HG03280 (cell line): ENCODE results near the gene CLPTM1L.

Experiments used
- ATAC-seq: cut with Tn5 transposase; IDR thresholded peaks from one replicate; pipeline ENCODE4 v1.9.1; 2021; ENCODE audit warnings: mild to moderate bottlenecking, moderate library complexity; ENCODE audit not compliant: unreplicated experiment

The CLPTM1L gene

GRCh38 chr5:1344975-1345838 lies at the start of gene CLPTM1L:
Gene CLPTM1L, minus strand, starts transcription at chr5:1345099. Its CDS starts 258 bp downstream, at chr5:1344841.
- peak; percentile 79 for ATAC-seq

GRCh38 chr5:1393571-1394501 lies 48.9 kb upstream of the CLPTM1L start:
- no peak for ATAC-seq

- no peak for ATAC-seq
Measured at GRCh38 chr5:1392801-1393565, 48.1 kb upstream of the CLPTM1L start.

- no peak for ATAC-seq
Measured at GRCh38 chr5:1392261-1392660, 47.4 kb upstream of the CLPTM1L start.

GRCh38 chr5:1391691-1392090 lies 46.8 kb upstream of the CLPTM1L start:
- ATAC-seq: no peak

- ATAC-seq: no peak
Measured at GRCh38 chr5:1390861-1391600, 46.1 kb upstream of the CLPTM1L start.

- no peak for ATAC-seq
Measured at GRCh38 chr5:1390333-1390732, 45.4 kb upstream of the CLPTM1L start.

- ATAC-seq: no peak
Measured at GRCh38 chr5:1388383-1388967, 43.6 kb upstream of the CLPTM1L start.

- ATAC-seq: no peak
Measured at GRCh38 chr5:1387876-1388275, 43.0 kb upstream of the CLPTM1L start.

- ATAC-seq: no peak
Measured at GRCh38 chr5:1387059-1387755, 42.3 kb upstream of the CLPTM1L start.

- peak; percentile 45 for ATAC-seq
Measured at GRCh38 chr5:1386274-1386717, 41.4 kb upstream of the CLPTM1L start.

GRCh38 chr5:1385395-1386273 lies 40.7 kb upstream of the CLPTM1L start:
- ATAC-seq: peak; percentile 88

GRCh38 chr5:1384521-1384920 lies 39.6 kb upstream of the CLPTM1L start:
- ATAC-seq: no peak

- ATAC-seq: no peak
Measured at GRCh38 chr5:1383886-1384401, 39.0 kb upstream of the CLPTM1L start.

GRCh38 chr5:1383344-1383743 lies 38.4 kb upstream of the CLPTM1L start:
- no peak for ATAC-seq

GRCh38 chr5:1382248-1382700 lies 37.4 kb upstream of the CLPTM1L start:
- no peak for ATAC-seq

GRCh38 chr5:1381370-1382247 lies 36.7 kb upstream of the CLPTM1L start:
- ATAC-seq: no peak
